ENCODE measurements around the gene LRRC56. TPM values are rescaled to one million over a fixed set of nuclear protein-coding genes. Genes with fewer than 3 reads are reported as not detected.

Gene LRRC56
- total and polyA plus RNA-seq, 2 of the 13 experiments (the other 11 are each of a cell fraction or from before 2014, with no cell fraction given), result 0.11 to 0.29 TPM

DNA sequence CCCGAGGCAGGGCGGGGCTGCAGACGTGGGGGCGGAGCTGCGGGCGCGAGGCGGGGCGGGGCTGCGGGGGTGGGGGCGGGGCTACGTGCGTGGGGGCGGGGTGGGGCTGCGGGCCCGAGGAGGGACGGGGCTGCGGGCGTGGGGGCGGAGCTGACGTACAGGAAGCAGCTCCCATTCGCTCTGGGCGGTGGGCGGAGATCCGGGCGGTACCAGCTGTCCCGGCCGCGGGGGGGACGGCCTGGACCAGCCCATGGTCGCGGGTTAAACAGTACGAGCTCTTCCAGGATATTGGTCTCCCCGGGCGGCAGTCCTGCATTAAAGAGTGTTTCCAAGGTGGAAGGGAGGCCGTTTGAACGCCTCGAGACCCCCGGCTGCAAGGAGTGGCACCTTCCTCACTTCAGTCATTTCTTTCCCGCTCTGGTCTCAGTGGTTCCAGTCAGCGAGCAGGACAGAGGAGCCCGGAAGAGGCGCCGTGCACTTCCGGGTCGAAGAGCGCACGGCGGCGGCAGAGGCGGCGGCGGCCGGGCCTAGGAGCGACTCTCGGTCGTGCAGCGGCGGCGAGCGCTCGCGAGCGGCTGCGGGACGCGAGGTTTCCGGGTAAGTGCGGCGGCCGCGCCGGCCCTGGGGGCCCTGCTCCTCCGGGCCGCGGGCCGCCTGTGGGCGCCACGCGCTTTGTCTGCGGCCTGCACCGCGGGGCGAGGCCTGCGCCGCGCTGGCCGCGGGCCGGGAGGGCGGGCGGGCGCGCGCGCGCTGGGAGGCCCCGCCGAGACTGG, 38.9 kb downstream of the LRRC56 start, which contains the start of gene PHRF1 (continued):
- no peak for TF ChIP-seq PHB2 (IDR thresholded peaks at IDR 0.05; ENCODE audit: partially characterized antibody)
- TF ChIP-seq ZKSCAN5 (CRISPR knock-in tag; IDR thresholded peaks at IDR 0.05), result no peak
- peak; percentile 70 for TF ChIP-seq ZNF205 (CRISPR knock-in tag; IDR thresholded peaks at IDR 0.05)
- TF ChIP-seq, protein P1, sequence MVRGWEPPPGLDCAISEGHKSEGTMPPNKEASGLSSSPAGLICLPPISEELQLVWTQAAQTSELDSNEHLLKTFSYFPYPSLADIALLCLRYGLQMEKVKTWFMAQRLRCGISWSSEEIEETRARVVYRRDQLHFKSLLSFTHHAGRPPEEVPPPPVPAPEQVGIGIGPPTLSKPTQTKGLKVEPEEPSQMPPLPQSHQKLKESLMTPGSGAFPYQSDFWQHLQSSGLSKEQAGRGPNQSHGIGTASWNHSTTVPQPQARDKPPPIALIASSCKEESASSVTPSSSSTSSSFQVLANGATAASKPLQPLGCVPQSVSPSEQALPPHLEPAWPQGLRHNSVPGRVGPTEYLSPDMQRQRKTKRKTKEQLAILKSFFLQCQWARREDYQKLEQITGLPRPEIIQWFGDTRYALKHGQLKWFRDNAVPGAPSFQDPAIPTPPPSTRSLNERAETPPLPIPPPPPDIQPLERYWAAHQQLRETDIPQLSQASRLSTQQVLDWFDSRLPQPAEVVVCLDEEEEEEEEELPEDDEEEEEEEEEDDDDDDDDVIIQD (CRISPR knock-in tag; IDR thresholded peaks at IDR 0.05; ENCODE audit: low read depth), result no peak
- no peak for TF ChIP-seq WIZ (CRISPR knock-in tag; IDR thresholded peaks at IDR 0.05)
- no peak for TF ChIP-seq CAMTA2 (CRISPR knock-in tag; IDR thresholded peaks at IDR 0.05; ENCODE audit: borderline replicate concordance)
- TF ChIP-seq MAFF (IDR thresholded peaks at IDR 0.05; ENCODE audit: low read depth, low read length), result no peak
- no peak for TF ChIP-seq SMAD3 (CRISPR knock-in tag; IDR thresholded peaks at IDR 0.05)
- no peak for TF ChIP-seq ZNF354B (CRISPR knock-in tag; IDR thresholded peaks at IDR 0.05)
- TF ChIP-seq SATB2 (CRISPR knock-in tag; IDR thresholded peaks at IDR 0.05), result no peak
- TF ChIP-seq NRL (CRISPR knock-in tag; IDR thresholded peaks at IDR 0.05; ENCODE audit: borderline replicate concordance), result no peak
- TF ChIP-seq SRF (IDR thresholded peaks at IDR 0.05; ENCODE audit: low read depth, low read length), result no peak
- peak; percentile 37; the same call in 1 of the 2 replicates for TF ChIP-seq RXRB (CRISPR knock-in tag; IDR thresholded peaks at IDR 0.05; ENCODE audit: borderline replicate concordance)
- TF ChIP-seq NR2F1 (CRISPR knock-in tag; IDR thresholded peaks at IDR 0.05), result no peak
- TF ChIP-seq, protein P2, sequence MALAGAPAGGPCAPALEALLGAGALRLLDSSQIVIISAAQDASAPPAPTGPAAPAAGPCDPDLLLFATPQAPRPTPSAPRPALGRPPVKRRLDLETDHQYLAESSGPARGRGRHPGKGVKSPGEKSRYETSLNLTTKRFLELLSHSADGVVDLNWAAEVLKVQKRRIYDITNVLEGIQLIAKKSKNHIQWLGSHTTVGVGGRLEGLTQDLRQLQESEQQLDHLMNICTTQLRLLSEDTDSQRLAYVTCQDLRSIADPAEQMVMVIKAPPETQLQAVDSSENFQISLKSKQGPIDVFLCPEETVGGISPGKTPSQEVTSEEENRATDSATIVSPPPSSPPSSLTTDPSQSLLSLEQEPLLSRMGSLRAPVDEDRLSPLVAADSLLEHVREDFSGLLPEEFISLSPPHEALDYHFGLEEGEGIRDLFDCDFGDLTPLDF (CRISPR knock-in tag; IDR thresholded peaks at IDR 0.05), result peak; percentile 83
- TF ChIP-seq REL (CRISPR knock-in tag; conservative IDR thresholded peaks at IDR 0.05), result no peak
- peak; percentile 96 for TF ChIP-seq BHLHE40 (IDR thresholded peaks at IDR 0.05; ENCODE audit: low read length)
- TF ChIP-seq, protein P3, sequence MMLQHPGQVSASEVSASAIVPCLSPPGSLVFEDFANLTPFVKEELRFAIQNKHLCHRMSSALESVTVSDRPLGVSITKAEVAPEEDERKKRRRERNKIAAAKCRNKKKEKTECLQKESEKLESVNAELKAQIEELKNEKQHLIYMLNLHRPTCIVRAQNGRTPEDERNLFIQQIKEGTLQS (CRISPR knock-in tag; IDR thresholded peaks at IDR 0.05), result no peak
- 0 out of 2 replicates have a peak, but pooled peaks have one; percentile 42 for TF ChIP-seq MEIS2 (CRISPR knock-in tag; IDR thresholded peaks at IDR 0.05)
- TF ChIP-seq TBP (CRISPR knock-in tag; IDR thresholded peaks at IDR 0.05), result no peak
- TF ChIP-seq ZNF589 (CRISPR knock-in tag; conservative IDR thresholded peaks at IDR 0.05), result no peak
- no peak for TF ChIP-seq TRIM24 (CRISPR knock-in tag; IDR thresholded peaks at IDR 0.05)
- no peak for TF ChIP-seq ZNF720 (CRISPR knock-in tag; IDR thresholded peaks at IDR 0.05)
- TF ChIP-seq, protein P4, sequence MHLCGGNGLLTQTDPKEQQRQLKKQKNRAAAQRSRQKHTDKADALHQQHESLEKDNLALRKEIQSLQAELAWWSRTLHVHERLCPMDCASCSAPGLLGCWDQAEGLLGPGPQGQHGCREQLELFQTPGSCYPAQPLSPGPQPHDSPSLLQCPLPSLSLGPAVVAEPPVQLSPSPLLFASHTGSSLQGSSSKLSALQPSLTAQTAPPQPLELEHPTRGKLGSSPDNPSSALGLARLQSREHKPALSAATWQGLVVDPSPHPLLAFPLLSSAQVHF (CRISPR knock-in tag; IDR thresholded peaks at IDR 0.05), result no peak
- TF ChIP-seq, protein P5, sequence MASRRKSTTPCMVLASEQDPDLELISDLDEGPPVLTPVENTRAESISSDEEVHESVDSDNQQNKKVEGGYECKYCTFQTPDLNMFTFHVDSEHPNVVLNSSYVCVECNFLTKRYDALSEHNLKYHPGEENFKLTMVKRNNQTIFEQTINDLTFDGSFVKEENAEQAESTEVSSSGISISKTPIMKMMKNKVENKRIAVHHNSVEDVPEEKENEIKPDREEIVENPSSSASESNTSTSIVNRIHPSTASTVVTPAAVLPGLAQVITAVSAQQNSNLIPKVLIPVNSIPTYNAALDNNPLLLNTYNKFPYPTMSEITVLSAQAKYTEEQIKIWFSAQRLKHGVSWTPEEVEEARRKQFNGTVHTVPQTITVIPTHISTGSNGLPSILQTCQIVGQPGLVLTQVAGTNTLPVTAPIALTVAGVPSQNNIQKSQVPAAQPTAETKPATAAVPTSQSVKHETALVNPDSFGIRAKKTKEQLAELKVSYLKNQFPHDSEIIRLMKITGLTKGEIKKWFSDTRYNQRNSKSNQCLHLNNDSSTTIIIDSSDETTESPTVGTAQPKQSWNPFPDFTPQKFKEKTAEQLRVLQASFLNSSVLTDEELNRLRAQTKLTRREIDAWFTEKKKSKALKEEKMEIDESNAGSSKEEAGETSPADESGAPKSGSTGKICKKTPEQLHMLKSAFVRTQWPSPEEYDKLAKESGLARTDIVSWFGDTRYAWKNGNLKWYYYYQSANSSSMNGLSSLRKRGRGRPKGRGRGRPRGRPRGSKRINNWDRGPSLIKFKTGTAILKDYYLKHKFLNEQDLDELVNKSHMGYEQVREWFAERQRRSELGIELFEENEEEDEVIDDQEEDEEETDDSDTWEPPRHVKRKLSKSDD (CRISPR knock-in tag; IDR thresholded peaks at IDR 0.05; ENCODE audit: low read depth), result no peak
